ENCODE data around the gene NDE1.

GRCh38 chr16:15741207-15741871 lies 91.3 kb downstream of the NDE1 start:
- TF ChIP-seq CTCF (IDR thresholded peaks at IDR 0.05) (no peak), POLR2AphosphoS5 (IDR thresholded peaks at IDR 0.05) (no peak), POLR2A (IDR thresholded peaks at IDR 0.05) (no peak)

Measured in prostate gland (tissue), 2 donors.